Subcutaneous abdominal adipose tissue (tissue), 5 donors: ENCODE data around the gene AK9.
"Not testable (repeated sequence)": the region's sequence is repeated elsewhere in the genome, so short reads cannot be mapped to it uniquely, and the experiment has no call there.

Source experiments
- H3K27ac ChIP-seq: one replicate; pipeline ENCODE4 v1.7.0; 2013; ENCODE audit warnings: low read depth, mild to moderate bottlenecking, inconsistent platforms, low read length, moderate library complexity
- H3K27me3 ChIP-seq, 5 donors: one replicate each; pipeline ENCODE4 v1.7.0; 2013; ENCODE audit warnings: low read length in 5 of 5, inconsistent platforms in 1 of 5; ENCODE audit not compliant: control insufficient read depth in 5 of 5, insufficient read depth in 4 of 5
- H3K36me3 ChIP-seq, 5 donors: one replicate each; pipeline ENCODE4 v1.7.0; 2013; ENCODE audit warnings: low read length in 5 of 5; ENCODE audit not compliant: control insufficient read depth in 5 of 5, insufficient read depth in 5 of 5
- H3K4me1 ChIP-seq, 5 donors: one replicate each; pipeline ENCODE4 v1.7.0; 2013; ENCODE audit warnings: low read length in 5 of 5, mild to moderate bottlenecking in 3 of 5, moderate library complexity in 1 of 5; ENCODE audit not compliant: control insufficient read depth in 5 of 5, insufficient read depth in 5 of 5
- H3K4me3 ChIP-seq, 5 donors: one replicate each; pipeline ENCODE4 v1.7.0; 2013; ENCODE audit warnings: low read length in 5 of 5, low read depth in 1 of 5
- H3K9ac ChIP-seq, 5 donors: one replicate each; pipeline ENCODE4 v1.7.0; 2013; ENCODE audit warnings: low read length in 5 of 5, mild to moderate bottlenecking in 4 of 5, moderate library complexity in 3 of 5
- H3K9me3 ChIP-seq, 5 donors: one replicate each; pipeline ENCODE4 v1.7.0; 2013; ENCODE audit warnings: low read length in 5 of 5; ENCODE audit not compliant: control insufficient read depth in 5 of 5
- donor health status: healthy.
- donor health status: healthy.
- donor health status: healthy.
- donor health status: healthy.
- donor health status: healthy.

AK9 gene

DNA sequence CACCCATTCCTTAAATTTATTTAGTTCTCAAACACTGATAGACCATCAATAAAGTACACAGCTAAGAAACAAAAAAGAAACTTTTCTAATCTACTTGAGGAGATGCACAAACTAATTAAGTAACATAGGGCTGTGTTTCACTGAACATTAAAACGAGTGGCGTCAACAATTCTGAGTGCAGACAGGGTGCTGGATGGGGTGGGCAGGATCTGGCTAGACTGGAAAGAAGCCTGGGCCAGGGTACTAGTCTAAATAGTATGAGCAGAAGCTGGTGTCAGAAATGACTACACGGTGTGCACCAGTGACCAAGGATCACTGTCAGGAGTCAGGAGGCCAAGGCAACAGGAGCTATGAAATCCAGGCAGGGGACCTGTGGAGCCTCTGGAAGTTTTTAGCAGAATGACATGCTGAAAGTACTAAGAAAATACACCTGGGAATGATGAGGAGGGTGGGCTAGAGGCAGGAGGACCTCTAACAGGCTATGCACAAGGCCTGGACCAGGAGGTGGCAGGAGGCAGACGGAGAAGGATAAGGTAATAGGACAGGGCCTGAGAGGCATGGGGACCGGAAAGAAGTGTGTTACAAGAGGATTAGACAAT is 221.3 kb downstream of the AK9 start:
- Histone ChIP-seq H3K36me3 (peaks cover 18 to 89% (median 74%) of the 10 kb centered on the region in 5 donors), H3K4me3 (no peak overlapping the region), H3K27me3 (no peaks in the 10 kb centered on the region), H3K9ac (no peak overlapping the region), H3K27ac (no peak overlapping the region), H3K9me3 (no peaks in the 10 kb centered on the region), H3K4me1 (no peaks in the 10 kb centered on the region)

DNA sequence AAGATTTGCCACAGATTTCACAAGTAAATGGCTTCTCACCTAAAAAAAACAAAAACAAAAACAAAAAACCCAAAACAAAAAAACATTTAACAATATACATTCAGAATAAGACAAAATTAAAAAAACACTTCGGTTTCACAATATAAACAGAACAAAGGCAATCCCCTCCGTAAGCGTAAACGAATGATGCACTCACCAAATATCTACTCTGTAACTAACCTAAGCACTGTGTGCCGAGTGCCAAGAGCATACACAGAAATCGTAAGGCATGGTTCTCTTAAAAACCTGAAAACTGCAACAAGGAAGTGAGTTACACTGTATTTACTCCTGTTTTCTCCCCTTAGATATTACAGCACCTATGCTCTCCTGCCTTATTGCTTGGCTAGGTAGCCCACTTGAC is 223.3 kb downstream of the AK9 start:
- no peak overlapping the region for H3K4me3 ChIP-seq
- H3K27me3 ChIP-seq = no peaks in the 10 kb centered on the region
- no peaks in the 10 kb centered on the region for H3K4me1 ChIP-seq
- H3K36me3 ChIP-seq = peaks cover 18 to 81% (median 68%) of the 10 kb centered on the region in 5 donors
- no peak overlapping the region for H3K27ac ChIP-seq
- H3K9me3 ChIP-seq = no peaks in the 10 kb centered on the region
- no peak overlapping the region for H3K9ac ChIP-seq

DNA sequence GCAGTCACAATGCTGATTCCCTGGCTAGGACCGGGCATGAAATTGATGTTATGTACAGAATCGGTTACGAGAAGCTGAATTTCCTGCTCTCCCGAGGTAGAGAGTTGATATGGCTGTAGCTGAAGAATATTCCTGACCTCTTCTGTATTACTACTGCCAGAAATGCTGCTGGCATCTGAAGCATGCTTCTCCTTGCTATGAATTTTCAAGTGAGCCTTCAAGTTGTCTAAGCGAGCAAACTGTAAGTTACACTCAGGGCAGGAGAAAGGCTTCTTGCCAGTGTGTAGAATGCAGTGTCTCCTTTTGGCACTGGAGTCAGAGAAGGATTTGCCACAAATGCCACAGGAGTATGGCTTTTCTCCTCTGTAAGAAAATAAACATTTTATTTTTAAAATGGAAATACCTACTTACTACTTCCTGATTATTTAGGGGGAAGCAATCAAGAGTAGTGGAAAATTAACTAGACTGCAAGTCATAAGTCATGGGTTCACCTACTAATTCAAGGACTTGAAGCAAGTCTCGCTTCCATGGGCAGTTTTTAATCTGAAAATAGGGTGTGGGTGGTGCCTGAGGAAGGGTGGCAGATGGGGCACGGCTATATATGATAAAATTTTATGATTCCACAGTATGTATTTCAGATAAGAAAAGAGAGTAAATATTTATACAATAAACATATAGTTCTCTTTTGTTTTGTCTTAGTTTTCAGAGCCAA is 224.6 kb downstream of the AK9 start:
- Histone ChIP-seq H3K27me3 (no peaks in the 10 kb centered on the region), H3K9ac (no peak overlapping the region), H3K4me1 (no peaks in the 10 kb centered on the region), H3K4me3 (no peak overlapping the region), H3K36me3 (peaks cover 25 to 79% (median 65%) of the 10 kb centered on the region in 5 donors), H3K27ac (no peak overlapping the region), H3K9me3 (no peaks in the 10 kb centered on the region)

DNA sequence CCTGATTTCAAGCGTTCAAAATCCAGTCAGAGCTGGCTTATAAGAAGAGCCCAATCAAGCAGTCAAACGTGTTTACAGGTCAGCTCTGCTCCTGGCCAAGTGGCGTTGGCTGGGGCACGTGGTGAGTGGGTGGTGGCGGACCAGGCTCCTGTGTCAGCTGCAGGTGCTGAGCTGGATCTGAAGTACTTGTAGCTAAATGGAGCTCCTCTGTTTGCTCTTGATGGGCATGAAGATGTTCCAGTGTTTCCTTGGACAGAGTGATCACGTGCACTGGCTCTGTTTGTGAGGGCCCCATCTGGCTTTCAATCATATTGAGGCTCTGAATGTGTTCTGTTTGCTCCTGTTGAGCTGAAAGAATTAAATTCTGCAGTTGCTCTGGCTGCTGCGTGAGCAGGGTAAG is 225.2 kb downstream of the AK9 start:
- Histone ChIP-seq H3K4me3 (no peak overlapping the region), H3K27ac (no peak overlapping the region), H3K4me1 (no peaks in the 10 kb centered on the region), H3K36me3 (peaks cover 25 to 73% (median 59%) of the 10 kb centered on the region in 5 donors), H3K9ac (no peak overlapping the region), H3K9me3 (no peaks in the 10 kb centered on the region), H3K27me3 (no peaks in the 10 kb centered on the region)

DNA sequence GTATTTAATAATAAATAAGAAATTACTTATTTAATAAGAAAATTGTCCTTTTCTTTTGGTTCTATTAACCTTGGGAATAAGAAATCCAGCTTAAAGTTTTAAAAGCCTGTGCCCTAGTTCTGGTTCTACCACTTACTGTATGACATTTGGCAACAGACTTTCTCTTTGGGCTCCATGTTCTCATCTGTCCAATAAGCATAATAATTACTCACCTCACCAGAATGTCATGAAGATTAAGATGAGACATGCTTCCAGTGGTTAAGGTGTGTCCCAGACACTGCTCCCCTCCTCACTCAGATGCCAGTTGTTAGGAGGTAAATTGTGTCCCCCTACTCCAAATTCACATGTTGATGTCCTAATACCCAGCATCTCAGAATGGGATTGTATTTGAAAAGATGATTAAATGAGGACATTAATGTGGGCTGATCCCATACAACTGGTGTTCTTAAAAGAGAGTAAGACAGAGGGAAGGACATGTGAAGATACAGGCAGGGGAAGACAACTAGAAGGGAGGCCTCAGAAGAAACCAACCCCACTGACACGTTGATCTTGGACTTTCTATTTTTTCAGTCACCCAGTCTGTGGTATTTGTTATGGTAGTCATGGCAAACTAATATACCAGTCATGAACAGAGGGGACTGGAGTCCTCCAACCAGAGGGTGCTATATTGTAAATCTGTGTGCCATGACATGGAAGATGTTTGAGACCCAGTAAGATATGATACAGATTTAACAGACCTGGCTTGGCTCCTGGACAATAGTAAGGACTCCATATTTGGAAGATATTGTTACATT is 229.1 kb downstream of the AK9 start:
- Histone ChIP-seq H3K36me3 (peaks cover 19 to 41% (median 32%) of the 10 kb centered on the region in 5 donors), H3K9me3 (no peaks in the 10 kb centered on the region), H3K9ac (no peak overlapping the region), H3K27me3 (no peaks in the 10 kb centered on the region), H3K27ac (no peak overlapping the region), H3K4me3 (no peak overlapping the region), H3K4me1 (peaks cover 0 to 9% (median 3%) of the 10 kb centered on the region in 5 donors)

DNA sequence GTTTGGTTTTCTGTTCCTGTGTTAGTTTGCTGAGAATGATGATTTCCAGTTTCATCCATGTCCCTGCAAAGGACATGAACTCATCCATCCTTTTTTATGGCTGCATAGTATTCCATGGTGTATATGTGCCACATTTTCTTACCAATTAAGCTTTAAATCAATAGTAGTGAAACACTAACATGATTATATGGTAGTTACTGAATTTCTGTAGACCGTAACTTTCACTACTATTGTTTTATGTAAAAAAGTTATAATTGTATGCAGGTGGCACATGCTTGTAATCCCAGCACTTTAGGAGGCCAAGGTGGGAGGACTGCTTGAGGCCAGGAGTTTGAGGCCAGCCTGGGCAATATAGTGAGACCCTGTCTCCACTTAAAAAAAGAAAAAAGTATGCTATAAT is 229.8 kb downstream of the AK9 start:
- not testable (repeated sequence) for H3K9me3 ChIP-seq, H3K4me3 ChIP-seq, H3K27me3 ChIP-seq, H3K27ac ChIP-seq, H3K9ac ChIP-seq
- Histone ChIP-seq H3K36me3 (peaks cover 16 to 36% (median 29%) of the 10 kb centered on the region in 5 donors), H3K4me1 (peaks cover 0 to 16% (median 10%) of the 10 kb centered on the region in 5 donors)

DNA sequence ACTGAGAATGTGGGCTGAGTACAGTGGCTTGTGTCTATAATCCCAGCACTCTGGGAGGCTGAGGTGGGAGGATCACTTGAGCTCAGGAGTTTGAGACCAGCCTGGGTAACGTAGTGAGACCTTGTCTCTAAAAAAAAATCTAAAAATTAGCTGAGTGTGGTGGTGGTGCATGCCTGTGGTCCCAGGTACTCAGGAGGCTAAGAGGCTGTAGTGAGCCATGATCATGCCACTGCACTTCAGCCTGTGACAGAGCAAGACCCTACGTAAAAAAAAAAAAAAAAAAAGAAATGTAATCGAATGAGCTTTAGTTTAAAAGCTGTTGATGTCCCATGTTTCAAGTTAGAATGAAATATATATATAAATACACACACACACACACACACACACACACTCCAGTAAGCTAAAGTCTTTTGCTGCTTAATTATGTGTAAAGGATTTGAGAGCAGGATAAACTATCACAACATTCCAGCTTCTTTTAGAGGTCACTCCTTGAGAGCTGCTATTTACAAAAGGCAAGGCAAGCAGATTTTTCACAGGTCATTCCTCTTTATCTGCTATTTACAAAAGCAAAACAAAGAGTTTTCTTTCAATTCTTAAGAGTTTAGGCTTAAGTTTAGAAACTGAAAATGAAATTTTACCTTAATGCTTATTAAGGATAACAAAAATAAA is 230.7 kb downstream of the AK9 start:
- no peaks in the 10 kb centered on the region for H3K9me3 ChIP-seq
- no peak overlapping the region for H3K9ac ChIP-seq
- no peak overlapping the region for H3K27ac ChIP-seq
- H3K27me3 ChIP-seq = no peaks in the 10 kb centered on the region
- peaks cover 11 to 27% (median 20%) of the 10 kb centered on the region in 5 donors for H3K36me3 ChIP-seq
- H3K4me3 ChIP-seq = no peak overlapping the region
- peaks cover 0 to 23% (median 18%) of the 10 kb centered on the region in 5 donors for H3K4me1 ChIP-seq

DNA sequence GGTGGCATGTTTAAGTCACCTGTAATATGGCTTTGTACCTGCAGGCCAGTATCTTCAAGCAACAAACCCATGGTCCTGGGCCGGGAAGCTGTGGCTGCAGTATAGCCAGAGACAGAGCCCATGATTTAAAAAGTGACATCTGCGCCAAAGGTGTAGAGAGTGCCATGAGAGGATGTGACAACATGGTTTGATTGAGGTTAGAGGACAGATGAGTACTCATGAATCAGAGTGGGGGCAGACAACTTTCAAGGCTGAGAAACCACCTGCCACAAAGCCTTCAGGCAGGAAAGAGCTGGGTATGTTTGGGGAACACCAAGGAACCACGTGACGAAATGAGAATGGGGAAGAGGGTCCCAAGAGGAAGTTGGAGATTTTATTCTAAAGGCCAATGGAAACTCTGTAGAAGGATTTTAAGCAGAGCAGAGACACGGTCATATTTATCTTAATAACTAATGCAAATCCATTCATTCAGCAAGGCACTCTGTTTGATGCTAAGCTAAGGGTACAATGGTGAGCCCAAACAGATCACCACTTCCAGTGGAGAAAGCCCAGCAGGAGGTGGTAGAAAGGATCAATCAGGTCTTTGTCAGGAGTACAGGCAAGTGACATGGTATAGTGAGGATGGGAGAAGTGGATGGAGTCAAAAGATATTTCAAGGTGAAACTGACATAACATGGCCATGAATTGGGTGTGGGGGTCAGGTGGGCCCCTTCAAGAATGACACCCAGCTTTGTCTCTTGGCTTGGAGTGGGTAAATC is 232.0 kb downstream of the AK9 start:
- Histone ChIP-seq H3K27me3 (peaks cover 0 to 2% (median 0%) of the 10 kb centered on the region in 5 donors), H3K27ac (no peak overlapping the region), H3K36me3 (peaks cover 7 to 17% (median 11%) of the 10 kb centered on the region in 5 donors), H3K4me1 (peaks cover 2 to 37% (median 31%) of the 10 kb centered on the region in 5 donors), H3K9ac (no peak overlapping the region), H3K4me3 (no peak overlapping the region), H3K9me3 (no peaks in the 10 kb centered on the region)

DNA sequence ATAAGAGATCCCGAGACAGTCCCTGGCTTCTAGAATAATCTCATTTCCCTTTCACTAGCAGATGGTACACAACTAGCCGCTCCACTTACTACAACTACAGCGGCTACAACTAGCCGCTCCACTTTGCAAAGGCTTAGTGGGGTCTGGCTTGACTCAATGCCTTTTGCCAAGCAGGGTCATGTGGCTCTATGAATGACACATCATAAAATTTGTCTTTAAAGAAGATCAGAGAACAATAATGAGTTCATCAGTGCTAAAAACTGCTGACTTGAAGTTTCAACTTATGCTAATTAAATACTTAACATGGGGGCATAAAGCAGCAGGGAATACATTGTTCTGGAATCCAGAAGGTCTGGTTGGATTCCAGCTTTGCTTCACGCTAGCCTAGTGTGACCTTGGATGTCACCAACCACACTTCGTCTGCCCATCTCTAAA is 233.4 kb downstream of the AK9 start:
- H3K9me3 ChIP-seq = no peaks in the 10 kb centered on the region
- H3K4me3 ChIP-seq = peak overlapping the region in 1 of 5 donors; percentile 80
- H3K27me3 ChIP-seq = peaks cover 0 to 2% (median 0%) of the 10 kb centered on the region in 5 donors
- H3K27ac ChIP-seq = peak overlapping the region; percentile 39
- H3K9ac ChIP-seq = no peak overlapping the region
- peaks cover 5 to 13% (median 8%) of the 10 kb centered on the region in 5 donors for H3K36me3 ChIP-seq
- peaks cover 2 to 42% (median 34%) of the 10 kb centered on the region in 5 donors for H3K4me1 ChIP-seq
